GM19238 (cell line): ENCODE results near the gene OST4.
"Not testable (repeated sequence)": the region's sequence is repeated elsewhere in the genome, so short reads cannot be mapped to it uniquely, and the experiment has no call there.

Experiments used
- DNase-seq: peaks from one replicate; pipeline ENCODE4 v3.0.0; 2011; ENCODE audit warnings: low spot score; ENCODE audit not compliant: insufficient read length

Gene OST4

GRCh38 chr2:27071277-27071989 is at the start of gene OST4:
Gene OST4, minus strand, starts transcription at chr2:27071654.
- DNase-seq: peak; percentile 97

DNA sequence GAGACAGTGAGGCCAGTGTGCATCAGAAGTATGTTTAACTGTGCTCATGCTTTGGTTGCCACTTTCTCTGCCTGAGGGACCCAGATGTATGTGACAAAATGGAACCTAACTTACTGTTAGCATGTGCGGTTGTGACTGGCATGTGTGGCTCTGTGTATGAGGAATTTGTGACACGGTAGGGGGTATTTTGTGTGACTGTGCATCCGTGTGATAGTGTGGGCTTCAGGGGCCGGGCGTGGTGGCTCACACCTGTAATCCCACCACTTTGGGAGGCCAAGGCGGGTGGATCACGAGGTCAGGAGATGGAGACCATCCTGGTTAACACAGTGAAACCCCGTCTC is 47.8 kb upstream of the OST4 start:
- DNase-seq: not testable (repeated sequence)

- no peak for DNase-seq
Observed at GRCh38 chr2:27118525-27119329, 47.3 kb upstream of the OST4 start, which contains the start of gene CGREF1. Gene CGREF1, minus strand, starts transcription at chr2:27119128. Its CDS starts 14,762 bp downstream, at chr2:27104366.

GRCh38 chr2:27117995-27118524 is 46.6 kb upstream of the OST4 start:
- no peak for DNase-seq

GRCh38 chr2:27115519-27115918 is 44.1 kb upstream of the OST4 start:
- DNase-seq: no peak

- not testable (repeated sequence) for DNase-seq
Observed at GRCh38 chr2:27111392-27112078, 40.1 kb upstream of the OST4 start.

DNA sequence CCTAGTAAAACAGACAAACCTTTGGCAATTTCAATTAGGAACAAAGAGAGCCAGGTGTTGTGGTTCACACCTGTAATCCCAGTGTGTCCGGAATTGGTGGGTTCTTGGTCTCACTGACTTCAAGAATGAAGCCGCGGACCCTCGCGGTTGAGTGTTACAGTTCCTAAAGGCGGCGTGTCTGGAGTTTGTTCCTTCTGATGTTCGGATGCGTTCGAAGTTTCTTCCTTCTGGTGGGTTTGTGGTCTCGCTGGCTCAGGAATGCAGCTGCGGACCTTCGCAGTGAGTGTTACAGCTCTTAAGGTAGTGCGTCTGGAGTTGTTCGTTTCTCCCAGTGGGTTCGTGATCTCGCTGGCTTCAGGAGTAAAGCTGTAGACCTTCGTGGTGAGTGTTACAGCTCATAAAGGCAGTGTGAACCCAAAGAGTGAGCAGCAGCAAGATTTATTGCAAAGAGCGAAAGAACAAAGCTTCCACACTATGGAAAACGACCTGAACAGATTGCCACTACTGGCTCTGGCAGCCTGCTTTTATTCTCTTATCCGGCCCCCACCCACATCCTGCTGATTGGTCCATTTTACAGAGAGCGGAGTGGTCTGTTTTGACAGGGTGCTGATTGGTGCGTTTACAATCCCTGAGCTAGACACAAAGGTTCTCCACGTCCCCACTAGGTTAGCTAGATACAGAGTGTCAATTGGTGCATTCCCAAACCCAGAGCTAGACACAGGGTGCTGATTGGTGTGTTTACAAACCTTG is 39.3 kb upstream of the OST4 start:
- not testable (repeated sequence) for DNase-seq

DNA sequence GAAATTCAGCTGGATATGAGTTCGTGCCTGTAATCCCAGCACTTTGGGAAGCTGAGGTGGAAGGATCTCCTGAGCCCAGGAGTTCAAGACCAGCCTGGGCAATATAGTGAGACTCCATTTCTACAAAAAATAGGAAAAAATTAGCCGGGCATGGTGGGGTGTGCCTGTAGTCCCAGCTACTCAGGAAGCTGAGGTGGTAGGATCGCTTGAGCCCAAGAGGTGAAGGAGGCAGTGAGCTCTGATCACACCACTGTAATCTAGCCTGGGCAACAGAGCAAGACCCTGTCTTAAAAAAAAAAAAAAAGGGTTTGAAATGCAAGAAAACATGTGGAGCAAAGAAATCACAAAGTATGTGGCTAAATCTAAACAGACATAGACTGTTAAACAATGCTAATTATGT is 37.6 kb upstream of the OST4 start:
- DNase-seq: no peak

GRCh38 chr2:27108221-27108620 is 36.8 kb upstream of the OST4 start:
- DNase-seq: no peak

- DNase-seq: no peak
Observed at GRCh38 chr2:27105981-27106380, 34.5 kb upstream of the OST4 start.

DNA sequence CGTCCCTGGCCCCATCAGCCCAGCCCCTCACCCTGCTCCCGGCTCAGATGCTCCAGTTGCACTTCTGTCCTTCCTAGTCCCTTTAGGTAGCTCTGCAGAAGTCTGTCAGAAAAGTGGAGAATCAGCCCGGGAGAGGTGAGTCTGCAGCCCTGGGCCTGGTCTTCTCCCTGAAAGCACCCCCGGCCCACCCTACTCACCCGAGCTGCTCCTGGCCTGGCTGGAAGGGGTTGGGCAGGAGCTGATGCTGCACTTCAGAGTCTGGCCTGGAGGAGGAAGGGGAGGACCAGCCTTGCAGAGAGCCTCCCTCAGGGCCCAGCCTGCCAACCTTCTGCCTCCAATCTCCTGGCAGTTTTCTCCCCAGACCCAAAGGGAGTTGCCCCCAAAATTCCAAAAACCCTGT is 30.9 kb upstream of the OST4 start:
- no peak for DNase-seq

GRCh38 chr2:27100036-27100435 is 28.6 kb upstream of the OST4 start:
- DNase-seq: no peak

DNA sequence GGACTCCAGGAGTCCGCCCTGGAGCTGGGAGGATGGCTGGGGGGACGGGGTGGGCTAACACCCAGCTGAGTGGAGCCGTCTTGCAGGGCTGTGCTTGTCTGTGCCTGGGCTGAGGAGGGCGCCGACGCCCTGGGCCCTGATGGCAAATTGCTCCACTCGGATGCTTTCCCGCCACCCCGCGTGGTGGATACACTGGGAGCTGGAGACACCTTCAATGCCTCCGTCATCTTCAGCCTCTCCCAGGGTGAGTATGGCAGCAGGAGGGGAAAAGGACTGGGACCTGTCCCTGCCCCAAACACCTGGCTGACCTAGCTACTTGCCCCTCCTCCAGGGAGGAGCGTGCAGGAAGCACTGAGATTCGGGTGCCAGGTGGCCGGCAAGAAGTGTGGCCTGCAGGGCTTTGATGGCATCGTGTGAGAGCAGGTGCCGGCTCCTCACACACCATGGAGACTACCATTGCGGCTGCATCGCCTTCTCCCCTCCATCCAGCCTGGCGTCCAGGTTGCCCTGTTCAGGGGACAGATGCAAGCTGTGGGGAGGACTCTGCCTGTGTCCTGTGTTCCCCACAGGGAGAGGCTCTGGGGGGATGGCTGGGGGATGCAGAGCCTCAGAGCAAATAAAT is 28.0 kb upstream of the OST4 start:
- DNase-seq: no peak

DNA sequence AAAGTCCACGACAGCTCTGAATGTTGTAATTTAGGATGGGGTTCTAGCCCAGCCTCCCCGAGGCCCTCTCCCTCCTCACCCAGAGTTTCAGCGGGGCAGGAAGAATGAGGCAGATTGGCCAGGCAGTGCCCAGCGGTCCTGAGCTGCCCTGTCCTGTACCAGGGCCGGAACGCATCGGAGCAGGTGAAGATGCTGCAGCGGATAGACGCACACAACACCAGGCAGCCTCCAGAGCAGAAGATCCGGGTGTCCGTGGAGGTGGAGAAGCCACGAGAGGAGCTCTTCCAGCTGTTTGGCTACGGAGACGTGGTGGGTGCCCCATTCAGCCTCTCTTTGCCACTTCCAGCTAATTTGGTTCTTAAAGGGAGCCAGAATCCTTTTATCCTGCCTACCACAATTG is 25.9 kb upstream of the OST4 start:
- DNase-seq: no peak

GRCh38 chr2:27096748-27097297 is 25.4 kb upstream of the OST4 start:
- no peak for DNase-seq

DNA sequence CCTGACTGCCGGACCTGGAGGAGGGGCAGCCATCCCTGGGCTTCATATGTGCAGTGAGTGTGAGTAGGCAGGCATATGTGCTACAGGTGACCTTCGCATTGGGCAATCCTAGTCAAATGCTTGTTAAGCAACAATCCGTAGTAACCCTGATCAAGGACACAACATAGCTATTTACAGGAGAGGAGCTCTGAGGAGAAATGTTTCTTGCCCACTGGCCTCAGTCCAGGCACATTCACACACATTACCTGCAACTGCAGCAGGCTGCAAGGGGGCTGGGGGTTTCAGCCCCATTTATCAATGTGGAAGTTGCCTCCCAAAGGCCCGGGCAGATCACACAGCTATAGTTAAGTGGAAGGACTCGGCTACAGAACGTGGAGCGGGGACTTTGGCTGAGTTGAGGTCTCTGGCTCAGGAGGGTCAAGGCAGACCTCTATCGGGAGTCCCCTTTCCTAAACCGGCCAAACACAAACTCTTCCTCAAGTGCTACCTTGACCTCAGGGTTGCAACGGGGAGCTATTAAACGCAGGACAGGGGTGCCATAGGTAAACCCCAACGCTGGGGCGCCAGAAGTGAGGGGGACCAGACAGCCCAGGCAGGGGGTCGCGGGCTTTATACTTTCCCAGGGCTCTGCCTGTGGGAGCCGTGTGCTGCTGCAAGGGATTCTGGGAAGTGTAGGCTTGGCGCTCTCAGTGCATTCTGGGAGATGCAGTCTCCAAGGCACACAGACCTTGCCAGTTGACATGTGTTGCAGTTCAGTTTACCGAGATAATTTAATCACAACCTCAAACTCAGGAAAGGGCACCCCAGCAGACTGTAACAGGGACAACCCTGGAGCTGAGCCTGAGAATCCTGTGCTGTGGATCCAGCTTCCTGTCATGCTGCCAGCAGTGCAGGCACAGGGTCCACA is 24.5 kb upstream of the OST4 start:
- DNase-seq: peak; percentile 70

DNA sequence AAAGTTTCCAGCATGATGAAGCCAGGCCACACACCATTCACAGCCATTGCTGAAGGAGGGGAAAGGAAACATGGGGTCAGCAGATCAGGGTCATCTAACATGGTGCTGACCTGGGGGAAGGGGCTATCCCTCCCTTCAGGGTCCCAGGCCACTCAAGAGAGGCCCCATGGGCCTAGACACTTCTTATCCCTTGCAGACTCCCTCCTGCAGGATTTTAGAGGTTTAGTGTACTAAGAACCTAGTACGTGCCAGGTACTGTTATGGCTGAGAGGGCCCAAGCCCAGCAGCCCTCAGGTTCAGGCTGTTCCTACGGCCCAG is 23.9 kb upstream of the OST4 start:
- no peak for DNase-seq

DNA sequence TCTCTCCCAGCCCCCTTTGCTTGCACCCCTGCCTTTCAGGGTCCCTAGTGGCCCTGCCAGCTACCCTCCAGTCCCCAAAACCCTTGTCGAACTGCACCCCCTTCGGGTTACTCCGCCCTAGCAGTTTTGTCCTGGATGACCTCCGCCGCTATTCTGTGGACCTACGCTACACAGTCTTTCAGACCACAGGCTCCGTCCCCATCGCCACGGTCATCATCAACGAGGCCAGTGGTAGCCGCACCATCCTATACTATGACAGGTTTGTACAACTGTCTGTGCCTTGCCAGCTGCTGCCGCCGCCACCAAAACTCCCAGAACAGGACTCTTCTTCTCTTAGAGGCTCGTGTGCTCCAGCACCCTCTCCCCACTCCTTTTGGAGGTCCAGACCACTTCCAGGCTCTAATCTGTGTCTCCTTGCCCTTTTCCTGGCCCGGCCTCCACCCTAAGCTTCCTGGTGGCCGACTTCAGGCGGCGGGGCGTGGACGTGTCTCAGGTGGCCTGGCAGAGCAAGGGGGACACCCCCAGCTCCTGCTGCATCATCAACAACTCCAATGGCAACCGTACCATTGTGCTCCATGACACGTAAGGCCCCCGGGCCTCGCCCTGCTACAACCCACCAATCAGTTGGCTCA is 23.0 kb upstream of the OST4 start:
- DNase-seq: no peak
